ENCODE data around the gene UPK2.

Gene UPK2

GRCh38 chr11:118996926-118997626 is 41.0 kb downstream of the UPK2 start:
- peak; percentile 23 to 56 for DNase-seq

- peak; percentile 95 to 96 for DNase-seq
These were observed 41.7 kb downstream of the UPK2 start, which contains the start of gene CENATAC for GRCh38 chr11:118997627-118998387. Gene CENATAC, plus strand, starts transcription at chr11:118998138. Its CDS starts 60 bp downstream, at chr11:118998198.

- no peak for DNase-seq
These were observed 42.3 kb downstream of the UPK2 start for GRCh38 chr11:118998388-118998717.

- no peak for DNase-seq
These were observed 42.7 kb downstream of the UPK2 start for GRCh38 chr11:118998822-118999221.

GRCh38 chr11:119000906-119001305 is 44.8 kb downstream of the UPK2 start:
- DNase-seq: no peak

GRCh38 chr11:119006656-119007055 is 50.6 kb downstream of the UPK2 start:
- no peak for DNase-seq

Measured in CD4-positive, alpha-beta T cell treated with Interleukin-4 for 1 hour (primary cell).